HG03571 (cell line): ENCODE measurements around the gene COL19A1.
A peak's percentile ranks its signal among the peaks of the same experiment; 100 is the strongest.
"Not testable (repeated sequence)": the region's sequence is repeated elsewhere in the genome, so short reads cannot be mapped to it uniquely, and the experiment has no call there.

Experiments used
- ATAC-seq: cut with Tn5 transposase; IDR thresholded peaks from one replicate; pipeline ENCODE4 v1.9.1; 2021; ENCODE audit not compliant: unreplicated experiment

COL19A1 gene

GRCh38 chr6:69866770-69867638 lies 648 bp downstream of the COL19A1 start:
- peak; percentile 61 for ATAC-seq

GRCh38 chr6:69867639-69867976 lies 1.3 kb downstream of the COL19A1 start:
- ATAC-seq = no peak

- no peak for ATAC-seq
Observed at GRCh38 chr6:69868252-69868804, 2.0 kb downstream of the COL19A1 start.

GRCh38 chr6:69868961-69869360 lies 2.6 kb downstream of the COL19A1 start:
- ATAC-seq = no peak

GRCh38 chr6:69871107-69871506 lies 4.8 kb downstream of the COL19A1 start:
- ATAC-seq = no peak

GRCh38 chr6:69873291-69873690 lies 6.9 kb downstream of the COL19A1 start:
- no peak for ATAC-seq

- no peak for ATAC-seq
Observed at GRCh38 chr6:69875715-69876114, 9.4 kb downstream of the COL19A1 start.

GRCh38 chr6:69878795-69879194 lies 12.4 kb downstream of the COL19A1 start:
- no peak for ATAC-seq

- ATAC-seq = peak; percentile 34
Observed at GRCh38 chr6:69880601-69881000, 14.2 kb downstream of the COL19A1 start.

- ATAC-seq = peak; percentile 90
Observed at GRCh38 chr6:69881322-69882151, 15.2 kb downstream of the COL19A1 start.

GRCh38 chr6:69883551-69883950 lies 17.2 kb downstream of the COL19A1 start:
- ATAC-seq = no peak

GRCh38 chr6:69884231-69884630 lies 17.9 kb downstream of the COL19A1 start:
- no peak for ATAC-seq

GRCh38 chr6:69887026-69887425 lies 20.7 kb downstream of the COL19A1 start:
- ATAC-seq = peak; percentile 65

GRCh38 chr6:69887714-69888345 lies 21.5 kb downstream of the COL19A1 start:
- no peak for ATAC-seq

- no peak for ATAC-seq
Observed at GRCh38 chr6:69888482-69889233, 22.3 kb downstream of the COL19A1 start.

- not testable (repeated sequence) for ATAC-seq
Observed at GRCh38 chr6:69889234-69889974, 23.0 kb downstream of the COL19A1 start.

GRCh38 chr6:69892561-69892960 lies 26.2 kb downstream of the COL19A1 start:
- ATAC-seq = not testable (repeated sequence)

GRCh38 chr6:69893266-69893665 lies 26.9 kb downstream of the COL19A1 start:
- ATAC-seq = not testable (repeated sequence)

- no peak for ATAC-seq
Observed at GRCh38 chr6:69894578-69895347, 28.4 kb downstream of the COL19A1 start.
